G401 (cell line): Measurements from ENCODE around the gene PAK5. TPM values are rescaled to one million over a fixed set of nuclear protein-coding genes. Genes with fewer than 3 reads are reported as not detected.

ENCODE experiments used
- DNase-seq: peaks from one replicate; pipeline ENCODE4 v3.0.0-alpha.2; 2015; ENCODE audit warnings: low spot score
- in situ Hi-C: cut with HindIII; loops from 2 replicates; pipeline ENCODE4 v1.10.0; 2016; ENCODE audit warnings: low sequenced_read_pairs, mixed read lengths
- total RNA-seq: library from RNA; depleted of rRNA; stranded (reverse); fragments of >200 nt; shearing (Covaris generic); gene quantifications from 2 replicates; pipeline ENCODE4 v1.2.3, GENCODE V29; 2014

PAK5 gene
- total RNA-seq, 1 experiment from 2014 or later: not detected

GRCh38 chr20:9800421-9800820, 38.5 kb downstream of the PAK5 start:
- in situ Hi-C loops: no loop called here
- DNase-seq: no peak

- in situ Hi-C loops: no loop called here
Measured at GRCh38 chr20:9794831-9795230, 44.0 kb downstream of the PAK5 start.

GRCh38 chr20:9792674-9793073, 46.2 kb downstream of the PAK5 start:
- in situ Hi-C loops: no loop called here
- DNase-seq: no peak

More at GRCh38 chr20:9794831-9795230, 44.0 kb downstream of the PAK5 start:
- peak; percentile 86 for DNase-seq

GRCh38 chr20:9789131-9789530, 49.7 kb downstream of the PAK5 start:
- peak; percentile 70 for DNase-seq
- in situ Hi-C loops: no loop called here

- DNase-seq: no peak
- in situ Hi-C loops: no loop called here
Measured at GRCh38 chr20:9775176-9775575, 63.7 kb downstream of the PAK5 start.

- in situ Hi-C loops: no loop called here
Measured at GRCh38 chr20:9769954-9770353, 68.9 kb downstream of the PAK5 start.

GRCh38 chr20:9761476-9761875, 77.4 kb downstream of the PAK5 start:
- in situ Hi-C loops: no loop called here
- DNase-seq: no peak

More at GRCh38 chr20:9769954-9770353, 68.9 kb downstream of the PAK5 start:
- no peak for DNase-seq

GRCh38 chr20:9759392-9759791, 79.5 kb downstream of the PAK5 start:
- DNase-seq: no peak
- in situ Hi-C loops: no loop called here

- in situ Hi-C loops: no loop called here
Measured at GRCh38 chr20:9758752-9759151, 80.1 kb downstream of the PAK5 start.

GRCh38 chr20:9756660-9757059, 82.2 kb downstream of the PAK5 start:
- no peak for DNase-seq
- in situ Hi-C loops: no loop called here

More at GRCh38 chr20:9758752-9759151, 80.1 kb downstream of the PAK5 start:
- DNase-seq: no peak

GRCh38 chr20:9755301-9755700, 83.6 kb downstream of the PAK5 start:
- in situ Hi-C loops: no loop called here
- DNase-seq: no peak

GRCh38 chr20:9744551-9744950, 94.3 kb downstream of the PAK5 start:
- DNase-seq: no peak
- in situ Hi-C loops: no loop called here

GRCh38 chr20:9743871-9744270, 95.0 kb downstream of the PAK5 start:
- peak; percentile 67 for DNase-seq
- in situ Hi-C loops: no loop called here

GRCh38 chr20:9742821-9743220, 96.1 kb downstream of the PAK5 start:
- in situ Hi-C loops: no loop called here
- DNase-seq: peak; percentile 49

GRCh38 chr20:9741996-9742395, 96.9 kb downstream of the PAK5 start:
- peak; percentile 88 for DNase-seq
- in situ Hi-C loops: no loop called here

GRCh38 chr20:9740486-9740885, 98.4 kb downstream of the PAK5 start:
- in situ Hi-C loops: no loop called here
- peak; percentile 64 for DNase-seq

- DNase-seq: peak; percentile 78
- in situ Hi-C loops: no loop called here
Measured at GRCh38 chr20:9739991-9740390, 98.9 kb downstream of the PAK5 start.

- DNase-seq: no peak
- in situ Hi-C loops: no loop called here
Measured at GRCh38 chr20:9736373-9736772, 102.5 kb downstream of the PAK5 start.

GRCh38 chr20:9723501-9724202, 115.2 kb downstream of the PAK5 start:
- DNase-seq: peak; percentile 96
- in situ Hi-C loops: no loop called here

- in situ Hi-C loops: no loop called here
- no peak for DNase-seq
Measured at GRCh38 chr20:9711872-9712271, 127.0 kb downstream of the PAK5 start.

GRCh38 chr20:9710685-9711084, 128.2 kb downstream of the PAK5 start:
- in situ Hi-C loops: no loop called here
- no peak for DNase-seq
